Measurements from ENCODE around the gene GCK. TPM values are rescaled to one million over a fixed set of nuclear protein-coding genes. Genes with fewer than 3 reads are reported as not detected.

GCK gene
- total and polyA plus RNA-seq, 4 donors, result 0.09 to 12.7 (median 0.44) TPM

DNA sequence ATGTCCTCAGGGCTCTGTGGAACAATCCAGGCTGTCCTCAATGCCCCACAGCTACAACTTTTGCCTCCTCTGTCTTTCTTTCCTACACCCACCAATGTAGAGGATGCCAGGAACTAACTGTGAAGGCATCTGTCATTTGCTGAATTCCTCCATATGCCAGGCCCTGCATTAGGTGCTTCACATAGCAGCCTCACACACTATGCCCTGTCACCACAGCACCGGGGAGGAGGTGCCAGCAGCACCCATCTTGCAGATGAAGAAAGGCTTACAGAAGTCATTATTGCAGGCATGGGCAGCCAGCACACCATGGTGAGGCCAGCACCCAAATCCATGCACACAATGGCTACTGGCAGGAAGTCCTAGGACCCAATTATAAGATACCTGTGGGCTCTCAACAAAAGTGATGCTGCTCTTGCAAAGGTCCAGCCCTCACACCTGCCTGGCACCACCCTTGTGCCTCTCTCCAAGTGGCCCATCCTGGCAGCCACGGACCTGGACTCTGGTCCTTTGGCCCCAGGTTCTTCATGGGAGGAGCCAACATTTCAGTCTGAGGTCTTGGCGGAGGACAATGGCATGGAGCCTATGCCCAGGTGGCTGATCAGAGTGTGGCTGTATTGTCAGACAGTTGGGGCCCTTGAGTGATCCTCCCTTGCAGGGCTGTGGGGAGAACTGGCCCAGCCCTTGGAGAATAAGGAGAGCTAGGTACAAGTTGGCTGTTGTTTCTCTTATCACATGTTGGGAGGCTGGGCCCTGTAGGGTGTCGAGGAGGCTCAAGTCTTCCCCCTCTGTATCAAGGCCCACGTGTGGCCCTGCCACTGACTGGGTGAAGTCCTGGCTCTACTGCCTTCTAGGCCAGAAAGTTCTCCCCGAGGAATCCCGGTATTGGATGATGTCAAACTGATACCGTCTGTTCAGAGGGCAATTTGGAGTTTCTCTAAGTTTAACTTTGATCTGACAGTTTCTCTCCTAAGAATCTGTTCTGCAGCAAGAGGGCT, 33.8 kb downstream of the GCK start:
- Histone ChIP-seq H3K9ac (ENCODE audit: low read depth in 1 of 2, low read length in 2 of 2) (no peak overlapping the region), H3K27me3 (ENCODE audit: control insufficient read depth in 4 of 4, insufficient read depth in 4 of 4, low read length in 3 of 4) (no peaks in the 10 kb centered on the region), H3K27ac (ENCODE audit: low read depth in 1 of 2, low read length in 2 of 2) (peak overlapping the region; percentile 9 to 54), H3K4me1 (ENCODE audit: control insufficient read depth in 4 of 4, insufficient read depth in 4 of 4, low read length in 3 of 4) (peaks cover 18 to 60% (median 52%) of the 10 kb centered on the region in 4 donors), H3K36me3 (ENCODE audit: control insufficient read depth in 4 of 4, insufficient read depth in 3 of 4, low read depth in 1 of 4, low read length in 3 of 4) (peaks cover 0 to 13% (median under 1%) of the 10 kb centered on the region in 4 donors), H3K9me3 (ENCODE audit: control insufficient read depth in 4 of 4, low read length in 3 of 4) (no peaks in the 10 kb centered on the region), H3K4me3 (ENCODE audit: low read depth in 1 of 3, low read length in 3 of 3) (no peak overlapping the region)
- TF ChIP-seq RXRA (IDR thresholded peaks at IDR 0.05), result peak; percentile 81 to 95
- TF ChIP-seq HNF4G (IDR thresholded peaks at IDR 0.05), result peak; percentile 85
- peak in 1 of 2 donors; percentile 71 for TF ChIP-seq RAD21 (IDR thresholded peaks at IDR 0.05)
- peak; percentile 43 for TF ChIP-seq FOXA2 (IDR thresholded peaks at IDR 0.05)
- peak in 1 of 2 donors; percentile 68 for TF ChIP-seq GABPA (IDR thresholded peaks at IDR 0.05 in 1 of 2, conservative IDR thresholded peaks at IDR 0.05 in 1 of 2)
- TF ChIP-seq, protein P1, sequence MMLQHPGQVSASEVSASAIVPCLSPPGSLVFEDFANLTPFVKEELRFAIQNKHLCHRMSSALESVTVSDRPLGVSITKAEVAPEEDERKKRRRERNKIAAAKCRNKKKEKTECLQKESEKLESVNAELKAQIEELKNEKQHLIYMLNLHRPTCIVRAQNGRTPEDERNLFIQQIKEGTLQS (IDR thresholded peaks at IDR 0.05), result no peak
- peak; percentile 83 for TF ChIP-seq SP1 (IDR thresholded peaks at IDR 0.05)
- TF ChIP-seq, protein P2, sequence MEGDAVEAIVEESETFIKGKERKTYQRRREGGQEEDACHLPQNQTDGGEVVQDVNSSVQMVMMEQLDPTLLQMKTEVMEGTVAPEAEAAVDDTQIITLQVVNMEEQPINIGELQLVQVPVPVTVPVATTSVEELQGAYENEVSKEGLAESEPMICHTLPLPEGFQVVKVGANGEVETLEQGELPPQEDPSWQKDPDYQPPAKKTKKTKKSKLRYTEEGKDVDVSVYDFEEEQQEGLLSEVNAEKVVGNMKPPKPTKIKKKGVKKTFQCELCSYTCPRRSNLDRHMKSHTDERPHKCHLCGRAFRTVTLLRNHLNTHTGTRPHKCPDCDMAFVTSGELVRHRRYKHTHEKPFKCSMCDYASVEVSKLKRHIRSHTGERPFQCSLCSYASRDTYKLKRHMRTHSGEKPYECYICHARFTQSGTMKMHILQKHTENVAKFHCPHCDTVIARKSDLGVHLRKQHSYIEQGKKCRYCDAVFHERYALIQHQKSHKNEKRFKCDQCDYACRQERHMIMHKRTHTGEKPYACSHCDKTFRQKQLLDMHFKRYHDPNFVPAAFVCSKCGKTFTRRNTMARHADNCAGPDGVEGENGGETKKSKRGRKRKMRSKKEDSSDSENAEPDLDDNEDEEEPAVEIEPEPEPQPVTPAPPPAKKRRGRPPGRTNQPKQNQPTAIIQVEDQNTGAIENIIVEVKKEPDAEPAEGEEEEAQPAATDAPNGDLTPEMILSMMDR (IDR thresholded peaks at IDR 0.05; ENCODE audit: low read depth, low read length, missing input control), result no peak
- no peak for TF ChIP-seq FOXA1 (IDR thresholded peaks at IDR 0.05)
- no peak for TF ChIP-seq NR2F2 (IDR thresholded peaks at IDR 0.05)
- TF ChIP-seq, protein P3, sequence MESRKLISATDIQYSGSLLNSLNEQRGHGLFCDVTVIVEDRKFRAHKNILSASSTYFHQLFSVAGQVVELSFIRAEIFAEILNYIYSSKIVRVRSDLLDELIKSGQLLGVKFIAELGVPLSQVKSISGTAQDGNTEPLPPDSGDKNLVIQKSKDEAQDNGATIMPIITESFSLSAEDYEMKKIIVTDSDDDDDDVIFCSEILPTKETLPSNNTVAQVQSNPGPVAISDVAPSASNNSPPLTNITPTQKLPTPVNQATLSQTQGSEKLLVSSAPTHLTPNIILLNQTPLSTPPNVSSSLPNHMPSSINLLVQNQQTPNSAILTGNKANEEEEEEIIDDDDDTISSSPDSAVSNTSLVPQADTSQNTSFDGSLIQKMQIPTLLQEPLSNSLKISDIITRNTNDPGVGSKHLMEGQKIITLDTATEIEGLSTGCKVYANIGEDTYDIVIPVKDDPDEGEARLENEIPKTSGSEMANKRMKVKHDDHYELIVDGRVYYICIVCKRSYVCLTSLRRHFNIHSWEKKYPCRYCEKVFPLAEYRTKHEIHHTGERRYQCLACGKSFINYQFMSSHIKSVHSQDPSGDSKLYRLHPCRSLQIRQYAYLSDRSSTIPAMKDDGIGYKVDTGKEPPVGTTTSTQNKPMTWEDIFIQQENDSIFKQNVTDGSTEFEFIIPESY (IDR thresholded peaks at IDR 0.05), result no peak
- peak in 1 of 2 donors; percentile 70 for TF ChIP-seq JUND (IDR thresholded peaks at IDR 0.05)
- no peak for TF ChIP-seq TAF1 (conservative IDR thresholded peaks at IDR 0.05)
- TF ChIP-seq EGR1 (IDR thresholded peaks at IDR 0.05; ENCODE audit: low read depth in 2 of 2), result no peak
- TF ChIP-seq, protein P4, sequence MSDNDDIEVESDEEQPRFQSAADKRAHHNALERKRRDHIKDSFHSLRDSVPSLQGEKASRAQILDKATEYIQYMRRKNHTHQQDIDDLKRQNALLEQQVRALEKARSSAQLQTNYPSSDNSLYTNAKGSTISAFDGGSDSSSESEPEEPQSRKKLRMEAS (IDR thresholded peaks at IDR 0.05), result no peak
- peak; percentile 75 for TF ChIP-seq YY1 (IDR thresholded peaks at IDR 0.05)
- TF ChIP-seq, protein P5, sequence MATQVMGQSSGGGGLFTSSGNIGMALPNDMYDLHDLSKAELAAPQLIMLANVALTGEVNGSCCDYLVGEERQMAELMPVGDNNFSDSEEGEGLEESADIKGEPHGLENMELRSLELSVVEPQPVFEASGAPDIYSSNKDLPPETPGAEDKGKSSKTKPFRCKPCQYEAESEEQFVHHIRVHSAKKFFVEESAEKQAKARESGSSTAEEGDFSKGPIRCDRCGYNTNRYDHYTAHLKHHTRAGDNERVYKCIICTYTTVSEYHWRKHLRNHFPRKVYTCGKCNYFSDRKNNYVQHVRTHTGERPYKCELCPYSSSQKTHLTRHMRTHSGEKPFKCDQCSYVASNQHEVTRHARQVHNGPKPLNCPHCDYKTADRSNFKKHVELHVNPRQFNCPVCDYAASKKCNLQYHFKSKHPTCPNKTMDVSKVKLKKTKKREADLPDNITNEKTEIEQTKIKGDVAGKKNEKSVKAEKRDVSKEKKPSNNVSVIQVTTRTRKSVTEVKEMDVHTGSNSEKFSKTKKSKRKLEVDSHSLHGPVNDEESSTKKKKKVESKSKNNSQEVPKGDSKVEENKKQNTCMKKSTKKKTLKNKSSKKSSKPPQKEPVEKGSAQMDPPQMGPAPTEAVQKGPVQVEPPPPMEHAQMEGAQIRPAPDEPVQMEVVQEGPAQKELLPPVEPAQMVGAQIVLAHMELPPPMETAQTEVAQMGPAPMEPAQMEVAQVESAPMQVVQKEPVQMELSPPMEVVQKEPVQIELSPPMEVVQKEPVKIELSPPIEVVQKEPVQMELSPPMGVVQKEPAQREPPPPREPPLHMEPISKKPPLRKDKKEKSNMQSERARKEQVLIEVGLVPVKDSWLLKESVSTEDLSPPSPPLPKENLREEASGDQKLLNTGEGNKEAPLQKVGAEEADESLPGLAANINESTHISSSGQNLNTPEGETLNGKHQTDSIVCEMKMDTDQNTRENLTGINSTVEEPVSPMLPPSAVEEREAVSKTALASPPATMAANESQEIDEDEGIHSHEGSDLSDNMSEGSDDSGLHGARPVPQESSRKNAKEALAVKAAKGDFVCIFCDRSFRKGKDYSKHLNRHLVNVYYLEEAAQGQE (IDR thresholded peaks at IDR 0.05), result peak; percentile 33
- TF ChIP-seq HNF4A (conservative IDR thresholded peaks at IDR 0.05), result peak; percentile 95 to 99
- DNase-seq (ENCODE audit: low spot score), result no peak
- 44% methylated on average over 8 of the region's 8 CpGs for WGBS
